SJSA1 (cell line): ENCODE data around the gene PBX2. TPM values are rescaled to one million over a fixed set of nuclear protein-coding genes. Genes with fewer than 3 reads are reported as not detected.
"Not testable (repeated sequence)": the region's sequence is repeated elsewhere in the genome, so short reads cannot be mapped to it uniquely, and the experiment has no call there.

ENCODE experiments used
- DNase-seq, 2 experiments: peaks; one replicate each; pipeline ENCODE4 v3.0.0-alpha.2; 2015 to 2020; ENCODE audit warnings: low spot score in 2 of 2, low read depth in 1 of 2
- H3K27ac ChIP-seq: fragments of 250-450 bp; sonication (Bioruptor Pico); 2 replicates; pipeline ENCODE4 v1.5.1; 2020; ENCODE audit warnings: mild to moderate bottlenecking, moderate library complexity
- H3K27me3 ChIP-seq: fragments of 250-450 bp; sonication (Bioruptor Pico); replicated peaks from 2 replicates; pipeline ENCODE4 v1.5.1; 2020; ENCODE audit warnings: mild to moderate bottlenecking, moderate library complexity
- H3K36me3 ChIP-seq: fragments of 250-450 bp; sonication (Bioruptor Pico); 2 replicates; pipeline ENCODE4 v1.5.1; 2020; ENCODE audit warnings: mild to moderate bottlenecking
- H3K4me1 ChIP-seq: fragments of 250-450 bp; sonication (Bioruptor Pico); replicated peaks from 2 replicates; pipeline ENCODE4 v1.6.1; 2021; ENCODE audit warnings: mild to moderate bottlenecking
- H3K4me3 ChIP-seq: fragments of 250-450 bp; sonication (Bioruptor Pico); 2 replicates; pipeline ENCODE4 v1.5.1; 2020; ENCODE audit warnings: mild to moderate bottlenecking
- H3K9me3 ChIP-seq: fragments of 250-450 bp; sonication (Bioruptor Pico); replicated peaks from 2 replicates; pipeline ENCODE4 v1.5.1; 2020; ENCODE audit warnings: mild to moderate bottlenecking
- total RNA-seq: library from RNA; depleted of rRNA; stranded (reverse); fragments of >200 nt; shearing (Covaris generic); gene quantifications from 2 replicates; pipeline ENCODE4 v1.2.3, GENCODE V29; 2014

The PBX2 gene
- total RNA-seq, 1 experiment from 2014 or later = 13.2 TPM

DNA sequence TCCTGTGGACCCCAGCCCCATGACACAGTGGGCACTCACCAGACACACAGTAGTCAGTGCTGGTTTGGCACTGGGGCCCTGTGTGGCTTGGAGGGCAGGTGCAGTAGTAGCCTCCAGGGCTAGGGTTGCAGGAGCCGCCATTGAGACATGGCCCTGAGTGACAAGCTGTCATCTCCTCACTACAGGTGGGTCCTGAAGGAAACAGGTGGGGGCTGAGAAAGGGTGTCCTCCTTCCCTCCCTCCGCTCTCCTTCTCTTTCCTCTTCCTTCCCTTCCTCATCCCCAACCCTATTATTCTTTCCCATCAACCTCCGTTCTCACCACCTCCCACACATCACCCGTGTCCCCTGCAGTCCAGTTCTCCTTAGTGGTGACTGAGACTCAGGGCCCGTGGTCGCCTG is 23.6 kb upstream of the PBX2 start:
- no peak overlapping the region for H3K4me3 ChIP-seq
- H3K4me1 ChIP-seq = no peaks in the 10 kb centered on the region
- DNase-seq = no peak
- H3K27me3 ChIP-seq = peaks cover 11% of the 10 kb centered on the region
- no peaks in the 10 kb centered on the region for H3K36me3 ChIP-seq
- no peak overlapping the region for H3K27ac ChIP-seq
- H3K9me3 ChIP-seq = no peaks in the 10 kb centered on the region

DNA sequence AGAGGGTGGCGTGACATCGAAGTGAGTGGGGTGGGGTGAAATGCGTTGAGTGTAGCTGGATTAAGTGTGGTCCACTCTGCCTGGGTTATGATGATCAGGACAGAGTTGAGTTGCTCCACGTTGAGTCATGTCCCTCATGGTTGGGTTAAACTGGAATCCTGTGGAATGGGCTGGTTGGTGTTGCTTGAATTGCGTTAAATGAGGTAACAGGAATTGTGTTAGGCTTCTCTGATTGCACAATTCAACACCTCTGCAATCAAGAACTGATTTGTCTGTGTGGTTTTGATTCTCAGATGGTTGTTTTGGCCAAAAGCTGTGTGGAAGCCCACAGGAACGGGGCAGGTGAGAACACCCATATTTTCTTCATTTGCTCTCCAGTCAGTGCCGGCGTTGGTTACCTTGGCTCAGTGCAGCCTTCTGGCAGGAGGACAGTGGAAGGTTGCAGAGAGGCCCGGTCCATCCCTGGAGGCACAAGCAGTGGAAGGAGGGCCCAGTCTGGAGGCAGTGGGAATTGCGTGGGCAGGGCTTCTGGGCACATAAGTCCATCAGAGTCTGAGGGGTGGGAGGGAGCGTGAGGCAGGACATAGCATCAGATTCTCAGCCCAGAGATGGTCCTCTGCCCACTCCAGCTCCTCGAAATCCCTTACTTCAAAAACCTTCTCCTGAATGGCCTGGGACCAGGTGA is 22.2 kb upstream of the PBX2 start:
- Histone ChIP-seq H3K9me3 (no peaks in the 10 kb centered on the region), H3K4me3 (no peak overlapping the region), H3K27ac (no peak overlapping the region), H3K27me3 (no peaks in the 10 kb centered on the region), H3K4me1 (no peaks in the 10 kb centered on the region), H3K36me3 (no peaks in the 10 kb centered on the region)
- no peak for DNase-seq

DNA sequence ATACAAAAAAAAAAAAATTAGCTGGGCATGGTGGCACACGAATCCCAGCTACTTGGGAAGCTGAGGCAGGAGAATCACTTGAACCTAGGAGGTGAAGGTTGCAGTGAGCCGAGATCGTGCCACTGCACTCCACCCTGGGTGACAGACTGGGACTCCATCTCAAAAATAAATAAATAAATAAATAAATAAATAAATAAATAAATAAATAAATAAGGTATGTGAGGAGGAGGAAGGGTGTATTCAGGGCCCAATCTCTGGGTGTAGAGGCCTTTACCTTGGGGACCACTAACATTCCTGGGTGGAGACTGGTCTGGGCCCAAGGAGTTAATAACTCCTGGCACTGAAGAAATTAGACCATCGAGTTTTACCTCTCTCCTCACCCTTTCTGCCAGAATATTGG is 21.4 kb upstream of the PBX2 start:
- not testable (repeated sequence) for H3K27ac ChIP-seq, DNase-seq, H3K27me3 ChIP-seq, H3K9me3 ChIP-seq, H3K36me3 ChIP-seq, H3K4me3 ChIP-seq, H3K4me1 ChIP-seq

DNA sequence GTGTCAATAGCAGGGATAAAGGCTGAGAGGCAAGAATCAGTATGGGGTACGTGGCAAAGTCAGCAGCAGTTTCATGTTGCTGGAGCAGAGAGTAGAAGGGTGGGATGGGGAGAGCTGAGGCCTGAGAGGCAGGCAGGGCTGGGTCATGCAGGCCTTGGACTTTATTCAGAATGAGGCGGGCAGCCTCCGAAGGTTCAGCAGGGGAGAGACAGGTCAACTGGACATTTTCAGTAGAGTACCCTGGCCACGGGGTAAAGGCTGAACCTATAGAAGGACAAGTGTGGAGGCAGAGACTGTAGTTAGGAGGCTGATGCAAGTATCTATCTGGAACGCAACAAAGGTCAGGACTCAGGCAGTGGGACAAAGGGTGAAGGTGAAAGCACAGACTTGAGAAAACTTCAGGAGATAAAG is 20.2 kb upstream of the PBX2 start:
- no peaks in the 10 kb centered on the region for H3K36me3 ChIP-seq
- H3K9me3 ChIP-seq = no peaks in the 10 kb centered on the region
- DNase-seq = no peak
- no peak overlapping the region for H3K27ac ChIP-seq
- no peaks in the 10 kb centered on the region for H3K27me3 ChIP-seq
- H3K4me3 ChIP-seq = no peak overlapping the region
- no peaks in the 10 kb centered on the region for H3K4me1 ChIP-seq

DNA sequence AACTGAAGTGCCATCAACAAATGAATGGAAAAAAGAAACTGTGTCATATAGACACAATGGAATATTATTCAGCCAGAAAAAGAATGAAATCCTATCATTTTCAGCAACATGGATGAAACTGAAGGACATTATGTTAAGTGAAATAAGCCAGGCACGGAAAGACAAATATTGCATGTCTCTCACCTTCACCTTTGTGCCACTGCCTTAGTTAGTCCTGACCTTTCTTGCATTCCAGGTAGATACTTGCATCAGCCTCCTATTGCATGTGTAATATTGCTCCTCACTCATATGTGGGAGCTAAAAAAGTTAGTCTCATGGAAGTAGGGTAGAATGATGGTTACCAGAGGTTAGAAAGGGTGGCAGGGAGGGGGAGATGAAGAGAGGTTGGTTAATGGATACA is 19.0 kb upstream of the PBX2 start:
- peaks cover 3% of the 10 kb centered on the region for H3K4me1 ChIP-seq
- no peaks in the 10 kb centered on the region for H3K36me3 ChIP-seq
- H3K9me3 ChIP-seq = no peaks in the 10 kb centered on the region
- no peak overlapping the region for H3K4me3 ChIP-seq
- H3K27ac ChIP-seq = no peak overlapping the region
- DNase-seq = no peak
- H3K27me3 ChIP-seq = no peaks in the 10 kb centered on the region

DNA sequence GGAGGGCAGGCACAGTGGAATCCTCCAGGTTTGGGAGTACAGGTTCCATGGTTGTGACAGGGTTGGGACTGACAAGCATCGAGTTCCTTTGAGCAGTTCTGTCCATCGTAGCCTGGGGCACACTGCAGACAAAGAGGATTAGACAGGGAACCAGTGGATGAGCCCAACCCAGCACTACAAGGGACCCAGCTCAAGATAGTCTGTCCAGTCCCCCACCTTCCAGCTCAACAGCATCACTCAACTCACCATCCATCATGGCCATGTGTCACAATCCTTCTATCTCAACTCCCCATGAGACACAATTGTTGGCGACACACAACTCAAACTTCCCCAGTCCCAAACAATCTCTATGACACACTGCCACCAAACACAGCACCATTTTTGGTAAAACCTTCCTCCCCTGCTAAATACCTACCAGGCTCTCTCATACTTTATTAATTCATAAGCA is 14.3 kb upstream of the PBX2 start:
- Histone ChIP-seq H3K36me3 (no peaks in the 10 kb centered on the region), H3K9me3 (no peaks in the 10 kb centered on the region), H3K27me3 (no peaks in the 10 kb centered on the region), H3K4me3 (no peak overlapping the region), H3K27ac (no peak overlapping the region), H3K4me1 (peaks cover 26% of the 10 kb centered on the region)
- DNase-seq = no peak

DNA sequence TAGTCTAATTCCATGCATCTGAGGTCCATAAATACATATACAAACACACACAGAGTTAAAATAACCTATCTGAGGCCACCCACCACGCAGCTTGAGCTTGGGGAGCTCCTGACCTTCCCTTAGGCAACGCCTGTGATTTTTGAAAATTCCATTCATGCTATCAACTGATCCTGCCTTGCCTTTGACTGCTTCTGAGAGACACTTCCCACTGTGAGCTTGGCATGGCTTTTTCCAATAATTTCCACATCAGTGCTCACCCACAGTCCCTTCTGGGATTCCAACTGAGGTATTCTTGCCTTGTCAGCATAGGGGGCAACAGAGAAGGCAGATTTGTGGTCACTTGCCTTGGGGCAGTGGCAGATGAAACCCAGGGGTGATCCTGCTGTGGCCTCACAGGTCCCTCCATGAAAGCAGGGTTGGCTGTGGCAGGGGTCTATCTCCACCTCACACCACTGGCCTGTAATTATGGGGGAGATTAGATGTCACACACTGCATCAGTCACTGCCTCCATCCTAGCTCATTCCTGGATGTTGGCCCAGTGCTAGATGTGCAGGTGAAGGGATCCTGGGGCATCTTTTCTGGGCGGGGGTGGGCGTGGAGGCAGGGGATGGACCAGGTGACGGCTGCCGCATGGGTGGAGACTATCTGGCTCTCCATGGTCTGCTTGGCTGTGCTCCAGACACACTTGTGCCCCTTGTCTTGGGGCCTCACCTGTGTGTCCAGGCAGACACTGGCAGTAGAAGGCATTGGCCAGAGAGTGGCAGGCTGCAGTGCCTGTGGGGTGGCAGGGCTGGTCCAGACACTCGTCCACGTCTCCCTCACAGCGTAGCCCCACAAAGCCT is 13.6 kb upstream of the PBX2 start:
- Histone ChIP-seq H3K9me3 (no peaks in the 10 kb centered on the region), H3K27me3 (no peaks in the 10 kb centered on the region), H3K27ac (peak overlapping the region; percentile 24), H3K36me3 (no peaks in the 10 kb centered on the region), H3K4me1 (peaks cover 26% of the 10 kb centered on the region), H3K4me3 (no peak overlapping the region)
- DNase-seq = peak; percentile 53 to 69

DNA sequence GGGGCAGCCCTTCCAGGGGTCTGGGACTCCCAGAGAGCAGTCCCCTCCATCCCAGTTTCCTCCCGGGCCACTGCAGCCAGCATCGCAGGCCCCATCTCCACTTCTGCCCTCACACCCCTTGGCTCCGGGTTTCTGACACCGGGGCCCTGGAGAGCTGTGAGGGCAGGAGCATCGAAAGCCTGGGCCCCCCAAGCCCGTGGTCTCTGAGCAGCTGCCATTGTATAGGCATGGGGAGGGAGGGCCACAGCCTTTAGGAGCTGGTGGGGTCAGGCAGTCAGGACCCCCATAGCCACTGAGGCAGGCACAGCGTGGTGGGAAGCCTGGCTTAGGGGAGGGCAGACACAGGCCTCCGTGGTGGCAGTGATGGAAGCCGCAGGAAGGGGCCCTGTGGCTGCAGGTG is 12.2 kb upstream of the PBX2 start:
- Histone ChIP-seq H3K4me1 (peaks cover 28% of the 10 kb centered on the region), H3K27me3 (no peaks in the 10 kb centered on the region), H3K4me3 (no peak overlapping the region), H3K36me3 (no peaks in the 10 kb centered on the region), H3K9me3 (no peaks in the 10 kb centered on the region), H3K27ac (no peak overlapping the region)
- DNase-seq = no peak

DNA sequence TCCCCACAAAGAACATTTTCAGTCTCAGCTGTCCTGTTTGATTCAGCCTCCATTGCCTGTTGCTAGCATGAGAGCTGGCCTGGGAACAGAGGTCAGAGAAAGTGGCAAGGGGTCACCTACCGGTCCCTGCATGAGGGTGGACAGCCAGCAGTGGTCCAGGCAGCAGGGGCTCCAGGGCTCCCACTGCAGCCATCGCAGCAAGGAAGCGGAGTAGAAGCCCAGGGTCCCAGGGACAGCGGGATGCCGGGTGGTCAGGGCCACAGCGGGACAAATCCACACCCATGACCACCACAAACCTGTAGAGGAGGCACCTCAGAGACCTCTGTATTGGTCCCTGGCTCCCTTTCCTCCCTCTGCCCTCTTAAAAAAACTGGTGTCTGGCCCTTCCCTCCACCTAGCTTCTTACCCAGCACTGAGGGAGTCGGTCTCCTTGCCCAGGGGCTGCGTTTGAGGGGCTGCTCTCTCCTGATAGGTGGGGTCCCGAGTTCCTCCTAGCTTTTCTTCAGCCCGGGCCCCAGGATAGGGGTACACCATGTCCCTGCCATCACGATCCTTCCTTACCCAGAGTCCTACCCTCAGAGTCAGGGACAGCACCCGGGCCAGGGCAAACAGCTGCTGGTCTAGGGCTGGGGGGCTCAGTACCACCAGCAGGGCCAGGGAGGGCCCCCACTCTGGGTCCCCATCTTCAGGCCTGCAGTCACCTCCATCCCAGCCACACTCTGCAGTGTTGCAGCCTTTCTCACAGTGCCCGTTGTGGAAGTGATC is 10.9 kb upstream of the PBX2 start:
- no peaks in the 10 kb centered on the region for H3K36me3 ChIP-seq
- H3K27me3 ChIP-seq = no peaks in the 10 kb centered on the region
- no peak overlapping the region for H3K27ac ChIP-seq
- H3K9me3 ChIP-seq = no peaks in the 10 kb centered on the region
- DNase-seq = peak in 1 of 2 experiments; percentile 38
- H3K4me1 ChIP-seq = peaks cover 41% of the 10 kb centered on the region
- no peak overlapping the region for H3K4me3 ChIP-seq

DNA sequence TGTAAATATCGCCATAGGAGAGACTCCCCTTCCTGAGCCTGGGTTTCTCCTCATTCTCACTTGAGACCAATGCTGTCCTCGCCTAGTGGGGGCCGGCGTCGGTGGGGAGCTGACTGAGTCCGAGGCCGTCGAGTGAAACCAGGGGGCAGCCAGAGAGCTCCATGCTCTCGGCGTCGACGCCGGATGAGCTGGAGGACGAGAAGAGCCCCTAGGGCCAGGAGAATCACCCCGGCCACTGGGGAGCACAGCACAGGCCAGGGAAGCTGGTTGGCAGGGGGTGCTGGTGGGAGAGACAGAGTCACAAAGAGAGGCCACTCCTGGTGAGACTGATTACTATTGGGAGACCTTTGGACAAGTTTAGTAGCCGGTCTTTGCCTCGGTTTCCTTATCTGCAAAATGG is 8.9 kb upstream of the PBX2 start:
- no peaks in the 10 kb centered on the region for H3K9me3 ChIP-seq
- H3K4me3 ChIP-seq = no peak overlapping the region
- H3K36me3 ChIP-seq = no peaks in the 10 kb centered on the region
- H3K4me1 ChIP-seq = peaks cover 45% of the 10 kb centered on the region
- no peaks in the 10 kb centered on the region for H3K27me3 ChIP-seq
- no peak overlapping the region for H3K27ac ChIP-seq
- DNase-seq = no peak

DNA sequence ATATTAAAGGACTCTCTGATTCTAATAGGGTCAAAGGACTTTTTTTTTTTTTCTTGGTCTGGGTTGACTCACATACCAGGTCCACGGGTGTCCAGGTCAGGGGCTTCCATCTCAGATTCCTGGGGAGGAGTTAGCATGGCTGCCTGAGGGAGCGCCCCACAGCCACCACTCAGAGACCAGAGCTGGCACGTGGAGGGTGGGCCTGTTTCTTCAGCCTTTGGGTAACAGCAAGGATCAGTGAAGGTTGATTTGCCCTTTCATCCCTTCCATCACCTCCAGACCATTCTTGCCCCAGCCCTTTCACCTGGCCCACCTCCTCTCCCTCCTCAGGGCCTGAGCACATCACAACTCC is 8.3 kb upstream of the PBX2 start:
- H3K27ac ChIP-seq = no peak overlapping the region
- H3K4me1 ChIP-seq = peaks cover 40% of the 10 kb centered on the region
- H3K27me3 ChIP-seq = no peaks in the 10 kb centered on the region
- no peak for DNase-seq
- no peaks in the 10 kb centered on the region for H3K9me3 ChIP-seq
- H3K36me3 ChIP-seq = no peaks in the 10 kb centered on the region
- H3K4me3 ChIP-seq = no peak overlapping the region

DNA sequence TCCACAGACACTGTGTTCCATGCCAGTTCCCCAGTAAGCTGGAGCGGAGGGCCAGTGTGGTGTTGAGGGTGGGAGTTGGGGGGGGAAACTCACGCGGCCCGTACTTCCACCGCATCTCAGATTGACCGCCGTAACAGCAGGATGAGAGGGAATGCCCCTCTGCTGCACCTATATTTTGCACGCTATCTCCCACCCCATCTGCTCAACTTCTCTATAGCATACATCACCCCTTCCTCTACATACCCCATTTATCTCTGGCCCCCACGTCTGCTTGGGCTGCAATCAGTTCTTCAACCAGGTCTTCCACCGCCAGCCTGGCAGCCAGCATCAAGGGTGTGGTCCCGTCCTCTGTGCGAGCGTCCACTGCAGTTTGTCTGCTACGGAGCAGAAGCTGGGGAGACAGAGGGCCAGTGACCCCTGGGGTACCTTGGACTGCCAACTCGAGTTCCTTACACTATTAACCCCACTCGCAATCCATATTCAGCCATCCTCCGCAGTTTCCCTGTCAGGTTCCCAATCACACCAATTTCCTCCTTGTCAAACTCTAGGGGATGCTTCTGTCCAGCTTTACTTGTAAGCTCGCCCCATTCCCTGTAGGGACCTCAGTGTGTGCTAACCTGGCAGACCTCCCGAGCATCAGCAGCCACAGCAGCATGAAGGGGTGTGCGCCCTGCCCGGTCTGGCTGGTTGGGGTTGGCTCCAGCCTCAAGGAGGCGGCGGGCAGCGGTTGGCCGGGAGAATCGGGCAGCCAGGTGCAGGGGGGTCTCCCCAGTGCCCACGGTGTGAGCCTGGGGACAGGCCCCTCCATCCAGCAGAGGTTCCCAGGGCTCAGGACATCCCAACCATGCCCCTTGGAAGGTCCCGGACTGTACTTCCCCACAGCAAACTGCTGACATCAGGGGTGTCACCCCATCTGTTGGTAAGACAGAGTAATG is 6.9 kb upstream of the PBX2 start:
- peak in 1 of 2 experiments; percentile 13 for DNase-seq

More for the DNA sequence above, 6.9 kb upstream of the PBX2 start:
- Histone ChIP-seq H3K36me3 (no peaks in the 10 kb centered on the region), H3K4me3 (peak overlapping the region; percentile 53), H3K27me3 (no peaks in the 10 kb centered on the region), H3K9me3 (no peaks in the 10 kb centered on the region), H3K27ac (peak overlapping the region; percentile 99), H3K4me1 (peaks cover 42% of the 10 kb centered on the region)
